Smooth muscle cell (in vitro differentiated cells): ENCODE measurements around the gene ZNF813. TPM values are rescaled to one million over a fixed set of nuclear protein-coding genes. Genes with fewer than 3 reads are reported as not detected.
"Not testable (repeated sequence)": the region's sequence is repeated elsewhere in the genome, so short reads cannot be mapped to it uniquely, and the experiment has no call there.

ENCODE experiments used
- DNase-seq: peaks from one replicate; lab custom pipeline; 2025; ENCODE audit not compliant: unreplicated experiment; lab: John Stamatoyannopoulos, UW
- H2AFZ ChIP-seq: fragments of 200-600 bp; sonication (generic); 2 replicates; pipeline ENCODE4 v1.6.0; 2016; ENCODE audit warnings: antibody characterized with exemption, low read depth, mild to moderate bottlenecking
- H3F3A ChIP-seq: fragments of 200-600 bp; sonication (generic); 2 replicates; pipeline ENCODE4 v1.6.0; 2017; ENCODE audit warnings: antibody characterized with exemption, low read depth
- H3K27ac ChIP-seq: fragments of 200-600 bp; sonication (generic); 2 replicates; pipeline ENCODE4 v1.5.1; 2016; ENCODE audit warnings: low read depth, mild to moderate bottlenecking
- H3K27me3 ChIP-seq: fragments of 200-600 bp; sonication (generic); 2 replicates; pipeline ENCODE4 v1.6.1; 2016; ENCODE audit warnings: low read depth, mild to moderate bottlenecking
- H3K36me3 ChIP-seq: fragments of 200-600 bp; sonication (generic); 2 replicates; pipeline ENCODE4 v1.5.1; 2016; ENCODE audit warnings: low read depth
- H3K4me1 ChIP-seq: fragments of 200-600 bp; sonication (generic); 2 replicates; pipeline ENCODE4 v1.5.1; 2016; ENCODE audit warnings: low read depth
- H3K4me2 ChIP-seq: fragments of 200-600 bp; sonication (generic); 2 replicates; pipeline ENCODE4 v1.6.0; 2016; ENCODE audit warnings: mild to moderate bottlenecking
- H3K4me3 ChIP-seq: fragments of 200-600 bp; sonication (generic); 2 replicates; pipeline ENCODE4 v1.5.1; 2016; ENCODE audit warnings: mild to moderate bottlenecking
- H3K79me2 ChIP-seq: fragments of 200-600 bp; sonication (generic); 2 replicates; pipeline ENCODE4 v1.6.0; 2016; ENCODE audit warnings: low read depth, mild to moderate bottlenecking
- H3K9ac ChIP-seq: fragments of 200-600 bp; sonication (generic); 2 replicates; pipeline ENCODE4 v1.6.0; 2016; ENCODE audit warnings: low read depth
- H3K9me3 ChIP-seq: fragments of 200-600 bp; sonication (generic); replicated peaks from 2 replicates; pipeline ENCODE4 v1.5.1; 2016; ENCODE audit warnings: low read depth
- H4K20me1 ChIP-seq: fragments of 200-600 bp; sonication (generic); 2 replicates; pipeline ENCODE4 v1.6.0; 2016; ENCODE audit warnings: low read depth
- CTCF ChIP-seq: fragments of 200-600 bp; sonication (generic); IDR thresholded peaks from 2 replicates; pipeline ENCODE4 v1.5.1; 2017; ENCODE audit warnings: borderline replicate concordance, mild to moderate bottlenecking, antibody characterized with exemption; ENCODE audit not compliant: insufficient read depth, poor library complexity, severe bottlenecking
- WGBS: methylation state at CpG from one replicate; pipeline ENCODE4 v1.1.7; 2016; ENCODE audit warnings: low lambda C conversion rate; 5-methylcytosine and 5-hydroxymethylcytosine counted together
- polyA plus RNA-seq: library from polyadenylated mRNA; unstranded; fragments of >200 nt; fragmentation: Nextera tagmentation; extraction: Ambion mirVana; gene quantifications from 2 replicates; pipeline ENCODE4 v1.2.1, GENCODE V29; 2016
- total RNA-seq: library from RNA; depleted of rRNA; stranded (reverse); fragments of >200 nt; gene quantifications from 2 replicates; pipeline ENCODE4 v1.2.3, GENCODE V29; 2014

Gene ZNF813
- total and polyA plus RNA-seq, 2 experiments from 2014 or later, result 2.4 to 5.9 TPM

GRCh38 chr19:53503671-53504364 is 36.3 kb downstream of the ZNF813 start:
- not testable (repeated sequence) for H3K79me2 ChIP-seq, H3F3A ChIP-seq, H3K27ac ChIP-seq, DNase-seq, H3K4me3 ChIP-seq, H4K20me1 ChIP-seq, H3K9ac ChIP-seq, H3K9me3 ChIP-seq, H3K4me2 ChIP-seq, H3K36me3 ChIP-seq, H3K4me1 ChIP-seq, H3K27me3 ChIP-seq, H2AFZ ChIP-seq
- 31% methylated on average over 3 of the region's 14 CpGs for WGBS

GRCh38 chr19:53504365-53504703 is 36.8 kb downstream of the ZNF813 start:
- not testable (repeated sequence) for H3K36me3 ChIP-seq, H3K9me3 ChIP-seq, H3K4me1 ChIP-seq, H3F3A ChIP-seq, H3K27ac ChIP-seq, H3K79me2 ChIP-seq, H3K27me3 ChIP-seq, H3K9ac ChIP-seq, DNase-seq, H4K20me1 ChIP-seq
- Histone ChIP-seq H2AFZ (peak overlapping the region; percentile 35), H3K4me3 (peak overlapping the region; percentile 27), H3K4me2 (peak overlapping the region; percentile 79)
- WGBS, result 29% methylated on average over 13 of the region's 13 CpGs

DNA sequence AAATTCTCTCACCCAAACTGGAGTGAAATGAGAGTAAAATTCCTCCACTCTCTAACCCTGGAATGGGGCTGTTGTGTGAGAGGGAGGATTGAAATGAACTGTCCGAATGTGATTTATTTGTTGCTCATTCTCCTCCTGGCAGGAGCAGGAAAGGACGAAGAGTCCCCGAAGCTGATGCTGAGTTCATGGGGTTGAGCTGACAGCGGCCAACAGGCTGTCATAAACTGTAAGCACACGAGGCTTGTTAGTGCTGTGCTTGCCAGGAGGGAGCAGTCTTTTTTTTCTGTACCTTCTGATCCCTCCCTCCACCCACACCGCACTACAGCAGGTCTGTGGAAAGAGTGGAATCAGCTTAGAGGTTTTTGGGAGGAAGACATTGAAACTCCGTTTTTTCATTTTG is 37.4 kb downstream of the ZNF813 start:
- Histone ChIP-seq H3K9me3 (no peaks in the 10 kb centered on the region), H3K36me3 (no peaks in the 10 kb centered on the region), H3K4me3 (peak overlapping the region; percentile 27), H4K20me1 (no peaks in the 10 kb centered on the region), H2AFZ (peak overlapping the region; percentile 35), H3K27ac (no peak overlapping the region), H3K79me2 (no peaks in the 10 kb centered on the region), H3K4me1 (no peaks in the 10 kb centered on the region), H3K27me3 (no peaks in the 10 kb centered on the region), H3K4me2 (peak overlapping the region; percentile 79), H3K9ac (no peak overlapping the region), H3F3A (no peaks in the 10 kb centered on the region)
- no peak for DNase-seq
- WGBS, result 45% methylated on average over 7 of the region's 7 CpGs
- no peak for TF ChIP-seq CTCF

GRCh38 chr19:53506728-53507127 is 39.2 kb downstream of the ZNF813 start:
- no peak overlapping the region for H3K4me2 ChIP-seq
- no peaks in the 10 kb centered on the region for H3K36me3 ChIP-seq
- no peak overlapping the region for H2AFZ ChIP-seq
- no peaks in the 10 kb centered on the region for H3K9me3 ChIP-seq
- no peak overlapping the region for H3K27ac ChIP-seq
- no peaks in the 10 kb centered on the region for H3K79me2 ChIP-seq
- no peak for TF ChIP-seq CTCF
- DNase-seq, result no peak
- no peaks in the 10 kb centered on the region for H4K20me1 ChIP-seq
- H3F3A ChIP-seq, result no peaks in the 10 kb centered on the region
- WGBS, result 87% methylated on average over 8 of the region's 8 CpGs
- no peaks in the 10 kb centered on the region for H3K4me1 ChIP-seq
- no peaks in the 10 kb centered on the region for H3K27me3 ChIP-seq
- no peak overlapping the region for H3K4me3 ChIP-seq
- no peak overlapping the region for H3K9ac ChIP-seq
